ENCODE measurements around the gene BTBD9.

BTBD9 gene

DNA sequence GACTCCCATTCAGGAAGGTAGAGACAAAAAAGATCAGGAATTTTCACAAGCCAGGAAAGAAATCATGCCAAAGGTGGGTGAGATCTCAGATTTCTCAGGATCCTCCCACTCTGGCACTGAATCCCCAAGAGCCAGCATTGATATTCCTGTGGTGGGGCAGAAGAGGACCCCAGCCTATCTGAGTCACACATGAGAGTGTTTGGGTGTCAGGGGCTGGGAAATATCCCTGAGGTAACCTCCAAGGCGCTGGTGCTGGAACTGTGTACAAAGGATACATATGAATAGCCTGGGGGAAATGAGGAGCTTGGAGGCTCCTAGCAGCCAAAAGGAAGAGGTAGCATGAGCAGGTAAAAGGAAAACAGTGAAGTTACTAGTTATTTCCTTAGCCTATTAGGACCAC is 369.4 kb downstream of the BTBD9 start:
- TF ChIP-seq RARB (CRISPR knock-in tag; IDR thresholded peaks at IDR 0.05) = no peak
- no peak for TF ChIP-seq BACH2 (CRISPR knock-in tag; IDR thresholded peaks at IDR 0.05; ENCODE audit: borderline replicate concordance)
- TF ChIP-seq TOX (CRISPR knock-in tag; IDR thresholded peaks at IDR 0.05; ENCODE audit: borderline replicate concordance) = no peak
- TF ChIP-seq CSDC2 (CRISPR knock-in tag; IDR thresholded peaks at IDR 0.05) = no peak
- no peak for TF ChIP-seq TCF4 (CRISPR knock-in tag; IDR thresholded peaks at IDR 0.05; ENCODE audit: borderline replicate concordance)
- TF ChIP-seq ZFP3 (CRISPR knock-in tag; IDR thresholded peaks at IDR 0.05) = no peak
- TF ChIP-seq SNAI2 (CRISPR knock-in tag; IDR thresholded peaks at IDR 0.05) = no peak
- TF ChIP-seq ARNTL (CRISPR knock-in tag; IDR thresholded peaks at IDR 0.05; ENCODE audit: borderline replicate concordance, low read depth) = no peak
- TF ChIP-seq TSHZ2 (CRISPR knock-in tag; IDR thresholded peaks at IDR 0.05) = no peak
- ATAC-seq = no peak

- no peak for ATAC-seq
- no peak for TF ChIP-seq ZFP30 (CRISPR knock-in tag; IDR thresholded peaks at IDR 0.05)
- TF ChIP-seq, protein P1, sequence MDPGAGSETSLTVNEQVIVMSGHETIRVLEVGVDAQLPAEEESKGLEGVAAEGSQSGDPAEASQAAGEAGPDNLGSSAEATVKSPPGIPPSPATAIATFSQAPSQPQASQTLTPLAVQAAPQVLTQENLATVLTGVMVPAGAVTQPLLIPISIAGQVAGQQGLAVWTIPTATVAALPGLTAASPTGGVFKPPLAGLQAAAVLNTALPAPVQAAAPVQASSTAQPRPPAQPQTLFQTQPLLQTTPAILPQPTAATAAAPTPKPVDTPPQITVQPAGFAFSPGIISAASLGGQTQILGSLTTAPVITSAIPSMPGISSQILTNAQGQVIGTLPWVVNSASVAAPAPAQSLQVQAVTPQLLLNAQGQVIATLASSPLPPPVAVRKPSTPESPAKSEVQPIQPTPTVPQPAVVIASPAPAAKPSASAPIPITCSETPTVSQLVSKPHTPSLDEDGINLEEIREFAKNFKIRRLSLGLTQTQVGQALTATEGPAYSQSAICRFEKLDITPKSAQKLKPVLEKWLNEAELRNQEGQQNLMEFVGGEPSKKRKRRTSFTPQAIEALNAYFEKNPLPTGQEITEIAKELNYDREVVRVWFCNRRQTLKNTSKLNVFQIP (CRISPR knock-in tag; IDR thresholded peaks at IDR 0.05; ENCODE audit: borderline replicate concordance, low read depth) = no peak
- TF ChIP-seq TSHZ2 (CRISPR knock-in tag; IDR thresholded peaks at IDR 0.05) = no peak
- no peak for TF ChIP-seq ZC3H10 (CRISPR knock-in tag; IDR thresholded peaks at IDR 0.05)
- TF ChIP-seq OSR1 (CRISPR knock-in tag; IDR thresholded peaks at IDR 0.05) = no peak
- no peak for TF ChIP-seq RARB (CRISPR knock-in tag; IDR thresholded peaks at IDR 0.05)
- no peak for TF ChIP-seq ESRRG (CRISPR knock-in tag; IDR thresholded peaks at IDR 0.05)
- TF ChIP-seq ZFP3 (CRISPR knock-in tag; IDR thresholded peaks at IDR 0.05) = no peak
- TF ChIP-seq ZNF8 (CRISPR knock-in tag; IDR thresholded peaks at IDR 0.05) = no peak
- TF ChIP-seq BACH2 (CRISPR knock-in tag; IDR thresholded peaks at IDR 0.05; ENCODE audit: borderline replicate concordance) = no peak
- no peak for TF ChIP-seq ARNTL (CRISPR knock-in tag; IDR thresholded peaks at IDR 0.05; ENCODE audit: borderline replicate concordance, low read depth)
- TF ChIP-seq ZNF565 (CRISPR knock-in tag; conservative IDR thresholded peaks at IDR 0.05; ENCODE audit: low read depth) = no peak
- TF ChIP-seq CREB5 (CRISPR knock-in tag; IDR thresholded peaks at IDR 0.05; ENCODE audit: low read depth) = no peak
- no peak for TF ChIP-seq TCF4 (CRISPR knock-in tag; IDR thresholded peaks at IDR 0.05; ENCODE audit: borderline replicate concordance)
- TF ChIP-seq, protein P2, sequence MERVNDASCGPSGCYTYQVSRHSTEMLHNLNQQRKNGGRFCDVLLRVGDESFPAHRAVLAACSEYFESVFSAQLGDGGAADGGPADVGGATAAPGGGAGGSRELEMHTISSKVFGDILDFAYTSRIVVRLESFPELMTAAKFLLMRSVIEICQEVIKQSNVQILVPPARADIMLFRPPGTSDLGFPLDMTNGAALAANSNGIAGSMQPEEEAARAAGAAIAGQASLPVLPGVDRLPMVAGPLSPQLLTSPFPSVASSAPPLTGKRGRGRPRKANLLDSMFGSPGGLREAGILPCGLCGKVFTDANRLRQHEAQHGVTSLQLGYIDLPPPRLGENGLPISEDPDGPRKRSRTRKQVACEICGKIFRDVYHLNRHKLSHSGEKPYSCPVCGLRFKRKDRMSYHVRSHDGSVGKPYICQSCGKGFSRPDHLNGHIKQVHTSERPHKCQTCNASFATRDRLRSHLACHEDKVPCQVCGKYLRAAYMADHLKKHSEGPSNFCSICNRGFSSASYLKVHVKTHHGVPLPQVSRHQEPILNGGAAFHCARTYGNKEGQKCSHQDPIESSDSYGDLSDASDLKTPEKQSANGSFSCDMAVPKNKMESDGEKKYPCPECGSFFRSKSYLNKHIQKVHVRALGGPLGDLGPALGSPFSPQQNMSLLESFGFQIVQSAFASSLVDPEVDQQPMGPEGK (CRISPR knock-in tag; IDR thresholded peaks at IDR 0.05; ENCODE audit: borderline replicate concordance) = no peak
- no peak for TF ChIP-seq CSDC2 (CRISPR knock-in tag; IDR thresholded peaks at IDR 0.05)
- TF ChIP-seq TOX (CRISPR knock-in tag; IDR thresholded peaks at IDR 0.05; ENCODE audit: borderline replicate concordance) = no peak
- TF ChIP-seq GLIS3 (CRISPR knock-in tag; IDR thresholded peaks at IDR 0.05) = no peak
- no peak for TF ChIP-seq SNAI2 (CRISPR knock-in tag; IDR thresholded peaks at IDR 0.05)
Measured at GRCh38 chr6:38269461-38270172, 370.1 kb downstream of the BTBD9 start.
